SK-N-MC (cell line): ENCODE results near the gene LMBR1L.

Source experiments
- EZH2 ChIP-seq: fragments of 200-600 bp; sonication (generic); IDR thresholded peaks from one replicate; pipeline ENCODE4 v1.6.1; 2017; ENCODE audit warnings: antibody characterized with exemption
- FOXP2 ChIP-seq: optimal IDR thresholded peaks from 2 replicates; pipeline ENCODE3; 2011; ENCODE audit warnings: mild to moderate bottlenecking, moderate library complexity; ENCODE audit not compliant: insufficient read depth; ENCODE audit errors: extremely low read length, control extremely low read depth
- POLR2AphosphoS5 ChIP-seq: IDR thresholded peaks from 2 replicates; pipeline ENCODE4 v1.6.1; 2012; ENCODE audit warnings: mild to moderate bottlenecking, low read depth, low read length, borderline replicate concordance

DNA sequence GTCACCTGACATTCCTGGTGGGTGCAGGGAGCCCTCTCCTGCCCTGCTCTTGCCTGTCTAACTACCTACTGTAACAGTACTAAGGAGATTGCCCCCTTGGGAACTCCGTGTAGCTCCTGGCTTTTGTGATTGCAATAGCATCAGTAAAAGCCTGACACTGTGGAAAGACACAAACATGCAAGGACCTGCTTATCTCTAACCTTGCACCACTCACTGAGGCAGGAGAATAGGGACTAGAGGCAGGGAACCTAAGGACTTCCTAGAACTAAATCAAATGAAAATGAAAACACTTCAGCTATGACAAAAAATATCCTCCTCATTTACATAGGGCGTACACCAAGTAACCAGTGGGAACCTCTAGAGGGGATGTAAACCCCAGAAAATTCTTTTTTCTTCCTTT is 49.8 kb upstream of the LMBR1L start:
- TF ChIP-seq EZH2 = no peak
- TF ChIP-seq POLR2AphosphoS5 = no peak
- no peak for TF ChIP-seq FOXP2
